Measurements from ENCODE around the gene TCEA2. TPM values are rescaled to one million over a fixed set of nuclear protein-coding genes. Genes with fewer than 3 reads are reported as not detected.

Gene TCEA2
- total RNA-seq, 3 donors from 2014 or later (not counting 1 experiment from before 2014, with no cell fraction given), result 25.0 to 28.7 (median 28.5) TPM

- no peaks in the 10 kb centered on the region for H3K36me3 ChIP-seq (ENCODE audit: control insufficient read depth, insufficient read depth, low read length)
- no peak overlapping the region for H3K27ac Mint-ChIP-seq
- H3K27me3 Mint-ChIP-seq (ENCODE audit: low read depth in 2 of 2), result peaks cover under 1 to 4% of the 10 kb centered on the region in 2 donors
- no peak for TF ChIP-seq CTCF (IDR thresholded peaks at IDR 0.05)
- ATAC-seq (no peak), DNase-seq (no peak)
- peaks cover 23% of the 10 kb centered on the region for H3K4me1 ChIP-seq (ENCODE audit: control insufficient read depth, insufficient read depth, low read length)
- no peaks in the 10 kb centered on the region for H3K36me3 Mint-ChIP-seq
- H3K27me3 ChIP-seq (ENCODE audit: control insufficient read depth, insufficient read depth, low read length), result no peaks in the 10 kb centered on the region
- intact Hi-C loops (cut with micrococcal nuclease), result no loop called here
- H3K4me3 Mint-ChIP-seq, result no peak overlapping the region
- H3K9me3 ChIP-seq (ENCODE audit: control insufficient read depth, insufficient read depth, low read length), result no peaks in the 10 kb centered on the region
- H3K27ac ChIP-seq (ENCODE audit: low read length), result no peak overlapping the region
- H3K4me1 Mint-ChIP-seq, result peaks cover 0 to 9% of the 10 kb centered on the region in 2 donors
- H3K4me3 ChIP-seq (ENCODE audit: low read length), result no peak overlapping the region
- WGBS (ENCODE audit: insufficient coverage), result 86% methylated on average over 11 of the region's 11 CpGs
- peaks cover 4 to 5% of the 10 kb centered on the region in 2 donors for H3K9me3 Mint-ChIP-seq
Measured at GRCh38 chr20:64095927-64096326, 32.9 kb downstream of the TCEA2 start.

GRCh38 chr20:64096535-64096934, 33.5 kb downstream of the TCEA2 start:
- Mint-ChIP-seq H3K9me3 (peaks cover 4 to 5% of the 10 kb centered on the region in 2 donors), H3K36me3 (no peaks in the 10 kb centered on the region), H3K4me3 (no peak overlapping the region), H3K4me1 (peaks cover 0 to 12% of the 10 kb centered on the region in 2 donors), H3K27me3 (ENCODE audit: low read depth in 2 of 2) (peaks cover 7 to 10% of the 10 kb centered on the region in 2 donors), H3K27ac (peak overlapping the region in 1 of 2 donors; percentile 17)
- ATAC-seq (no peak), DNase-seq (no peak)
- intact Hi-C loops (cut with micrococcal nuclease), result no loop called here
- H3K9me3 ChIP-seq (ENCODE audit: control insufficient read depth, insufficient read depth, low read length), result no peaks in the 10 kb centered on the region
- H3K4me1 ChIP-seq (ENCODE audit: control insufficient read depth, insufficient read depth, low read length), result peaks cover 29% of the 10 kb centered on the region
- no peaks in the 10 kb centered on the region for H3K36me3 ChIP-seq (ENCODE audit: control insufficient read depth, insufficient read depth, low read length)
- H3K4me3 ChIP-seq (ENCODE audit: low read length), result no peak overlapping the region
- peaks cover 6% of the 10 kb centered on the region for H3K27me3 ChIP-seq (ENCODE audit: control insufficient read depth, insufficient read depth, low read length)
- 79% methylated on average over 6 of the region's 6 CpGs for WGBS (ENCODE audit: insufficient coverage)
- H3K27ac ChIP-seq (ENCODE audit: low read length), result no peak overlapping the region
- no peak for TF ChIP-seq CTCF (IDR thresholded peaks at IDR 0.05)

GRCh38 chr20:64098471-64099013, 35.5 kb downstream of the TCEA2 start:
- no peak overlapping the region for H3K27ac ChIP-seq (ENCODE audit: low read length)
- no peaks in the 10 kb centered on the region for H3K9me3 ChIP-seq (ENCODE audit: control insufficient read depth, insufficient read depth, low read length)
- H3K27me3 ChIP-seq (ENCODE audit: control insufficient read depth, insufficient read depth, low read length), result peaks cover 17% of the 10 kb centered on the region
- intact Hi-C loops (cut with micrococcal nuclease), result no loop called here
- H3K36me3 Mint-ChIP-seq, result no peaks in the 10 kb centered on the region
- 95% methylated on average over 28 of the region's 28 CpGs for WGBS (ENCODE audit: insufficient coverage)
- no peak for ATAC-seq
- H3K4me3 ChIP-seq (ENCODE audit: low read length), result no peak overlapping the region
- no peaks in the 10 kb centered on the region for H3K36me3 ChIP-seq (ENCODE audit: control insufficient read depth, insufficient read depth, low read length)
- no peak overlapping the region for H3K27ac Mint-ChIP-seq
- H3K4me3 Mint-ChIP-seq, result no peak overlapping the region
- peaks cover 0 to 19% of the 10 kb centered on the region in 2 donors for H3K4me1 Mint-ChIP-seq
- H3K27me3 Mint-ChIP-seq (ENCODE audit: low read depth in 2 of 2), result peaks cover 12 to 20% of the 10 kb centered on the region in 2 donors
- peaks cover 4 to 5% of the 10 kb centered on the region in 2 donors for H3K9me3 Mint-ChIP-seq
- DNase-seq, result no peak
- TF ChIP-seq CTCF (IDR thresholded peaks at IDR 0.05), result no peak
- peaks cover 41% of the 10 kb centered on the region for H3K4me1 ChIP-seq (ENCODE audit: control insufficient read depth, insufficient read depth, low read length)

Measured in natural killer cell (primary cell).